ENCODE measurements around the gene FGFBP2.

Gene FGFBP2

DNA sequence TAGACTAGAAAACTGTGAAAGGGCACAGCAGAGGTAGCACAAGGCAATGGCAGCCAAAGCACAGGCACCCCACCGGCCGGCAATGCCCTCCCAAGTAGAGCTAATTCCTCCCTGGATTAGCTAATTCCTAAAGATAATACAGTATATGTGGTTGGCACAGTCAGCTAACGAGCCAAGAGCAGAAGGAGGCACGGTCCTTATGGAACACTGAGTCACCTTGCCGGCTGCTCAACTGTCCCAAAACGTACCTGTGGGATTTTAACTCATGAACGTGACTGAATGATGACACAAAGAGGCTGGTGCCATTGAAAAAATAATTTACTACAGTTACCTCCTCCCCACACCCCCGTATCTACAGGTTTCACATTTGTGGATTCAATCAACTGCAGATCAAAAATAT, 15.3 kb downstream of the FGFBP2 start:
- in situ Hi-C loops (cut with MboI; ENCODE audit: low pct_unique_long_range_greater_than_20kb, low sequenced_read_pairs, unreplicated experiment): no loop called here
- no peak for DNase-seq (ENCODE audit: low spot score)
- TF ChIP-seq CTCF (IDR thresholded peaks at IDR 0.05; ENCODE audit: extremely low read depth, insufficient read depth, missing control alignments): no peak

GRCh38 chr4:15945516-15945915, 17.5 kb downstream of the FGFBP2 start:
- in situ Hi-C loops (cut with MboI; ENCODE audit: low pct_unique_long_range_greater_than_20kb, low sequenced_read_pairs, unreplicated experiment): no loop called here
- TF ChIP-seq CTCF (IDR thresholded peaks at IDR 0.05; ENCODE audit: extremely low read depth, insufficient read depth, missing control alignments): no peak
- no peak for DNase-seq (ENCODE audit: low spot score)

DNA sequence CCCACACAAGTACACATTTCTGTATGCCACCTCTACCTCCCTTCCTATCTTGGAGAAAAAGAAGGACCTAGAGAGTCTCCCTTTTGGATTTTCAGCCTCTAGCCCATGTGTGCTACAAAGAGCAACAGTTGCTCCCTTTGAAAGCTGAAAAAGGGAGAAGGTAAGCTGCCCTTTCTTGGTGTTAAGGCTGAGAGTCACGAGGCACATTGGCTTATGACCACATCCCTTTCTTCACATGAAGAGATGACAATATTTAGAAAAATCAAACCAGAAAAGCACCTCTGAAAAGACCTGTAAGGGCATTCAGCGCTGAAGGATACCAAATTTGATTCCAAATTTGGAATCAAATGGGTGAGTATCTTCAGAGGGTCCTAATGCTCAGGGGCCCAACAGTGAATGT, 18.1 kb downstream of the FGFBP2 start:
- no peak for DNase-seq (ENCODE audit: low spot score)
- in situ Hi-C loops (cut with MboI; ENCODE audit: low pct_unique_long_range_greater_than_20kb, low sequenced_read_pairs, unreplicated experiment): no loop called here
- TF ChIP-seq CTCF (IDR thresholded peaks at IDR 0.05; ENCODE audit: extremely low read depth, insufficient read depth, missing control alignments): no peak

GRCh38 chr4:15942283-15942682, 20.7 kb downstream of the FGFBP2 start:
- DNase-seq (ENCODE audit: low spot score): no peak
- TF ChIP-seq CTCF (IDR thresholded peaks at IDR 0.05; ENCODE audit: extremely low read depth, insufficient read depth, missing control alignments): no peak
- in situ Hi-C loops (cut with MboI; ENCODE audit: low pct_unique_long_range_greater_than_20kb, low sequenced_read_pairs, unreplicated experiment): no loop called here

- no peak for DNase-seq (ENCODE audit: low spot score)
- TF ChIP-seq CTCF (IDR thresholded peaks at IDR 0.05; ENCODE audit: extremely low read depth, insufficient read depth, missing control alignments): no peak
- in situ Hi-C loops (cut with MboI; ENCODE audit: low pct_unique_long_range_greater_than_20kb, low sequenced_read_pairs, unreplicated experiment): no loop called here
Observed at GRCh38 chr4:15938640-15939039, 24.3 kb downstream of the FGFBP2 start, which contains the start of gene FGFBP1. TSS of gene FGFBP1 (minus strand) at chr4:15938740. CDS start at chr4:15936632, 2,108 bp downstream.

GRCh38 chr4:15938182-15938581, 24.8 kb downstream of the FGFBP2 start:
- in situ Hi-C loops (cut with MboI; ENCODE audit: low pct_unique_long_range_greater_than_20kb, low sequenced_read_pairs, unreplicated experiment): no loop called here
- DNase-seq (ENCODE audit: low spot score): no peak
- no peak for TF ChIP-seq CTCF (IDR thresholded peaks at IDR 0.05; ENCODE audit: extremely low read depth, insufficient read depth, missing control alignments)

DNA sequence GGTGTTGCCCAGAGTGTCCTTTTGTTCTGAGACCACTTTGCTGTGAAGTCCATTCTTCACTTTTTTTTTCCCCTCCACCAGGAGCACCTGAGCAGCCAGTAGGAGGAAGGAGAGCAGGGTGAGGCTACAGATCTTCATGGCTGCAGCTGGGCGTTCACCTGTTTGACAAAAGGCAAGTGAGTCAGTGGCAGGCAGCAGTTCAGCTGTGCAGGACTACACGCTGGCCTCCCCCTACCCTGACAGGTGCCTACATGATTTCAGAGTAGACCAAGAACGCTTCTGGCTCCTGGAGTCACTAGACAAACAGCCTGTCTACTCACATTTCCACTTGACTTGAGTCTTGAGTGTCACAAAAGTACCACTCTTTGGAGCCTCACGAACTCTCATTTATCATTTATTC, 26.5 kb downstream of the FGFBP2 start:
- DNase-seq (ENCODE audit: low spot score): no peak
- in situ Hi-C loops (cut with MboI; ENCODE audit: low pct_unique_long_range_greater_than_20kb, low sequenced_read_pairs, unreplicated experiment): no loop called here
- TF ChIP-seq CTCF (IDR thresholded peaks at IDR 0.05; ENCODE audit: extremely low read depth, insufficient read depth, missing control alignments): no peak

All from GM13977 (cell line).